K562 (cell line): ENCODE measurements around the gene ZNF474. TPM values are rescaled to one million over a fixed set of nuclear protein-coding genes. Genes with fewer than 3 reads are reported as not detected.
A peak's percentile ranks its signal among the peaks of the same experiment; 100 is the strongest.

ENCODE experiments used
- ASH1L ChIP-seq: fragments of 450-650 bp; IDR thresholded peaks from 2 replicates; pipeline ENCODE4 v1.6.1; 2018; ENCODE audit warnings: borderline replicate concordance, mild to moderate bottlenecking, low read depth; ENCODE audit not compliant: partially characterized antibody
- BCOR ChIP-seq: fragments of 450-650 bp; IDR thresholded peaks from 2 replicates; pipeline ENCODE4 v1.6.1; 2016
- CEBPB ChIP-seq: fragments of 450-650 bp; IDR thresholded peaks from 2 replicates; pipeline ENCODE4 v1.6.1; 2016; ENCODE audit warnings: missing genetic modification characterization, missing compliant biosample characterization
- FOXM1 ChIP-seq, 2 experiments: fragments of 450-650 bp in 1 of 2; sonication (generic) in 1 of 2; formaldehyde crosslinking in 1 of 2; IDR thresholded peaks; 2 replicates each; pipeline versions ENCODE4 v1.6.1 to v1.9.0; 2017 to 2022; ENCODE audit warnings: low read depth in 2 of 2, mild to moderate bottlenecking in 2 of 2, missing genetic modification reagents in 1 of 2, moderate library complexity in 1 of 2
- HDAC1 ChIP-seq, 2 experiments: fragments of 450-650 bp; IDR thresholded peaks; 2 replicates each; pipeline ENCODE4 v1.6.1; 2016 to 2017; ENCODE audit warnings: inconsistent platforms in 1 of 2, mild to moderate bottlenecking in 1 of 2, moderate library complexity in 1 of 2
- MTA2 ChIP-seq: fragments of 450-650 bp; IDR thresholded peaks from 2 replicates; pipeline ENCODE4 v1.6.1; 2016; ENCODE audit warnings: low read depth
- POLR2AphosphoS5 ChIP-seq: IDR thresholded peaks from 2 replicates; pipeline ENCODE4 v1.6.1; 2011; ENCODE audit warnings: mild to moderate bottlenecking, low read depth, low read length, moderate library complexity; ENCODE audit not compliant: control insufficient read depth, insufficient read depth
- SMAD4 ChIP-seq: fragments of 250-450 bp; sonication (Bioruptor Pico); conservative IDR thresholded peaks from 2 replicates; pipeline ENCODE4 v1.8.0; 2021; ENCODE audit warnings: inconsistent platforms, mild to moderate bottlenecking, moderate library complexity
- SMARCE1 ChIP-seq: fragments of 450-650 bp; IDR thresholded peaks from 2 replicates; pipeline ENCODE4 v1.7.1; 2016; ENCODE audit warnings: mild to moderate bottlenecking
- ZNF263 ChIP-seq: sonication (generic); formaldehyde crosslinking; IDR thresholded peaks from 2 replicates; pipeline ENCODE4 v1.8.0; 2022; ENCODE audit warnings: mild to moderate bottlenecking, missing genetic modification reagents, borderline replicate concordance
- ZNF589 ChIP-seq: fragments of 200-800 bp; sonication (Bioruptor generic); IDR thresholded peaks from 2 replicates; pipeline ENCODE4 v1.6.1; 2016; ENCODE audit warnings: low read depth, missing genetic modification characterization, missing compliant biosample characterization
- polyA plus RNA-seq, 8 experiments: library from polyadenylated mRNA; depleted of rRNA in 4 of 8; stranded (reverse) in 5 of 8; unstranded in 3 of 8; fragments of >200 nt; fragmentation: Nextera tagmentation in 2 of 8; fragmentation: Illumina TruSeq in 1 of 8; extraction: Ambion mirVana in 2 of 8; extraction: Trizol in 1 of 8; gene quantifications; 2 replicates each; pipeline versions ENCODE4 v1.2.1 to v1.2.3, GENCODE V29; 2011 to 2014; ENCODE audit warnings: inconsistent platforms in 1 of 8, missing spikeins in 1 of 8
- total RNA-seq, 7 experiments: library from RNA; depleted of rRNA in 6 of 7; stranded (reverse); fragments of >200 nt in 6 of 7; fragmentation: Illumina TruSeq in 2 of 7; extraction: Trizol in 2 of 7; gene quantifications; 2 replicates each; pipeline versions ENCODE4 v1.2.1 to v1.2.3, GENCODE V29; 2011 to 2021; ENCODE audit warnings: low replicate concordance in 1 of 7
- TF ChIP-seq, protein P1 (sequence below): fragments of 450-650 bp; IDR thresholded peaks from 2 replicates; pipeline ENCODE4 v1.7.1; 2018; ENCODE audit warnings: mild to moderate bottlenecking, low read depth; ENCODE audit not compliant: partially characterized antibody
- TF ChIP-seq, protein P2 (sequence below): sonication (generic); formaldehyde crosslinking; IDR thresholded peaks from 2 replicates; pipeline ENCODE4 v1.8.0; 2022; ENCODE audit warnings: missing genetic modification reagents, mild to moderate bottlenecking, borderline replicate concordance
- TF ChIP-seq, protein P3 (sequence below): IDR thresholded peaks from 2 replicates; pipeline ENCODE4 v1.6.1; 2016; ENCODE audit warnings: missing genetic modification characterization, missing compliant biosample characterization
- TF ChIP-seq, protein P4 (sequence below): sonication (generic); formaldehyde crosslinking; IDR thresholded peaks from 2 replicates; pipeline ENCODE4 v1.8.1; 2023; ENCODE audit warnings: mild to moderate bottlenecking, missing genetic modification reagents, moderate library complexity
- TF ChIP-seq, protein P5 (sequence below): fragments of 450-650 bp; formaldehyde crosslinking; IDR thresholded peaks from 2 replicates; pipeline ENCODE4 v1.4.0; 2020; ENCODE audit warnings: mild to moderate bottlenecking

ZNF474 gene
- total and polyA plus RNA-seq, 9 of the 15 experiments (the other 6 are each of a cell fraction or from before 2014, with no cell fraction given), result 0.16 to 0.62 (median 0.39) TPM

DNA sequence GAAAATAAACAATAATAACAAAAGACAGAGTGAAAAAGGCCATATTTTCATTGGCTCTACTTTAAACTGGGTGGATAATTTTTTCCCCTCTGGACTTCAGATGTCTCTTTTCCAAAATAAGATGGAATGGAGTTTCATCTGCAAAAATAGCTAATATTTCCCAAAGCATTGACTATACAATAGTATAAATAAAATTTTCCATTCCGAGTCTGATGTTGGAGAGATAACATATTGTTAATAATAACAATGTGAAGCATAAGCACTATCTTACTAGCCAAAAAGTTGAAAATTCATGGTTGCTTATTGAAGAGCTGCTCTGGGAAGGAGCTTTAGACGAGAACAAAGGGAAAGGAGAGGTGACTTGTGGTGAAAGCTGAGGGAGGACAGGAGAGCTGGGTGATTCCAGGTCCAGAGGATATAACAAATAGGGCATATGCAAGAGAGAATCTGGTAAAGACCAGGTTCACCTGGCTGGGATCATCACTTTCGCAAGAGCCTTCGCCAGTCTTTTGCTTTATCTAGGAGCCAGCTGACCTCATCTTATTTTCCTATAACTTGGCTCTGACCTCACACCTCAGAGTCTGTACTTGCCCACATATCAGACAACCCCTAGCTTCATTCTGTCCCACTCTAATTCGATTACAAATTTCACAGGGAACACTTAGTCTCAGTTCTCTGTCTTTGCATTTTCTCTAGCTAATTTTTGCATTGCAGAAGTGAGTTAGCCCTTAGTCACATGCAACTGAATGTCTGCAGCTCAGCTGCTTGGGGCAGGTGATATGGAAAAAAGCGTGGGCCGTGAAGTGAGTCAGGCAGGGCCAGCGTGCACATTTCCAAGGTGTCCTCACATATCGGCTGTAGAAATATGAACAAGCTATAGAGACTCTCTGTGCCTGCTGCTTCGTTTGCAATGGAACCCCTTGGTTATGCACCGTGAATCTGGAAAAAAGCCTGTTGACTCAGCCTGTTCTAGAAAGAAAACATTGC lies 7.6 kb upstream of the ZNF474 start (continued):
- TF ChIP-seq, protein P1, sequence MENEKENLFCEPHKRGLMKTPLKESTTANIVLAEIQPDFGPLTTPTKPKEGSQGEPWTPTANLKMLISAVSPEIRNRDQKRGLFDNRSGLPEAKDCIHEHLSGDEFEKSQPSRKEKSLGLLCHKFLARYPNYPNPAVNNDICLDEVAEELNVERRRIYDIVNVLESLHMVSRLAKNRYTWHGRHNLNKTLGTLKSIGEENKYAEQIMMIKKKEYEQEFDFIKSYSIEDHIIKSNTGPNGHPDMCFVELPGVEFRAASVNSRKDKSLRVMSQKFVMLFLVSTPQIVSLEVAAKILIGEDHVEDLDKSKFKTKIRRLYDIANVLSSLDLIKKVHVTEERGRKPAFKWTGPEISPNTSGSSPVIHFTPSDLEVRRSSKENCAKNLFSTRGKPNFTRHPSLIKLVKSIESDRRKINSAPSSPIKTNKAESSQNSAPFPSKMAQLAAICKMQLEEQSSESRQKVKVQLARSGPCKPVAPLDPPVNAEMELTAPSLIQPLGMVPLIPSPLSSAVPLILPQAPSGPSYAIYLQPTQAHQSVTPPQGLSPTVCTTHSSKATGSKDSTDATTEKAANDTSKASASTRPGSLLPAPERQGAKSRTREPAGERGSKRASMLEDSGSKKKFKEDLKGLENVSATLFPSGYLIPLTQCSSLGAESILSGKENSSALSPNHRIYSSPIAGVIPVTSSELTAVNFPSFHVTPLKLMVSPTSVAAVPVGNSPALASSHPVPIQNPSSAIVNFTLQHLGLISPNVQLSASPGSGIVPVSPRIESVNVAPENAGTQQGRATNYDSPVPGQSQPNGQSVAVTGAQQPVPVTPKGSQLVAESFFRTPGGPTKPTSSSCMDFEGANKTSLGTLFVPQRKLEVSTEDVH, result no peak
- TF ChIP-seq BCOR, result no peak
- TF ChIP-seq, protein P2, sequence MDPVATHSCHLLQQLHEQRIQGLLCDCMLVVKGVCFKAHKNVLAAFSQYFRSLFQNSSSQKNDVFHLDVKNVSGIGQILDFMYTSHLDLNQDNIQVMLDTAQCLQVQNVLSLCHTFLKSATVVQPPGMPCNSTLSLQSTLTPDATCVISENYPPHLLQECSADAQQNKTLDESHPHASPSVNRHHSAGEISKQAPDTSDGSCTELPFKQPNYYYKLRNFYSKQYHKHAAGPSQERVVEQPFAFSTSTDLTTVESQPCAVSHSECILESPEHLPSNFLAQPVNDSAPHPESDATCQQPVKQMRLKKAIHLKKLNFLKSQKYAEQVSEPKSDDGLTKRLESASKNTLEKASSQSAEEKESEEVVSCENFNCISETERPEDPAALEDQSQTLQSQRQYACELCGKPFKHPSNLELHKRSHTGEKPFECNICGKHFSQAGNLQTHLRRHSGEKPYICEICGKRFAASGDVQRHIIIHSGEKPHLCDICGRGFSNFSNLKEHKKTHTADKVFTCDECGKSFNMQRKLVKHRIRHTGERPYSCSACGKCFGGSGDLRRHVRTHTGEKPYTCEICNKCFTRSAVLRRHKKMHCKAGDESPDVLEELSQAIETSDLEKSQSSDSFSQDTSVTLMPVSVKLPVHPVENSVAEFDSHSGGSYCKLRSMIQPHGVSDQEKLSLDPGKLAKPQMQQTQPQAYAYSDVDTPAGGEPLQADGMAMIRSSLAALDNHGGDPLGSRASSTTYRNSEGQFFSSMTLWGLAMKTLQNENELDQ, result no peak
- peak; percentile 58; the same call in 1 of the 2 replicates for TF ChIP-seq POLR2AphosphoS5
- TF ChIP-seq, protein P3, sequence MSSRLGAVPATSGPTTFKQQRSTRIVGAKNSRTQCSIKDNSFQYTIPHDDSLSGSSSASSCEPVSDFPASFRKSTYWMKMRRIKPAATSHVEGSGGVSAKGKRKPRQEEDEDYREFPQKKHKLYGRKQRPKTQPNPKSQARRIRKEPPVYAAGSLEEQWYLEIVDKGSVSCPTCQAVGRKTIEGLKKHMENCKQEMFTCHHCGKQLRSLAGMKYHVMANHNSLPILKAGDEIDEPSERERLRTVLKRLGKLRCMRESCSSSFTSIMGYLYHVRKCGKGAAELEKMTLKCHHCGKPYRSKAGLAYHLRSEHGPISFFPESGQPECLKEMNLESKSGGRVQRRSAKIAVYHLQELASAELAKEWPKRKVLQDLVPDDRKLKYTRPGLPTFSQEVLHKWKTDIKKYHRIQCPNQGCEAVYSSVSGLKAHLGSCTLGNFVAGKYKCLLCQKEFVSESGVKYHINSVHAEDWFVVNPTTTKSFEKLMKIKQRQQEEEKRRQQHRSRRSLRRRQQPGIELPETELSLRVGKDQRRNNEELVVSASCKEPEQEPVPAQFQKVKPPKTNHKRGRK, result no peak
- TF ChIP-seq HDAC1 (IDR thresholded peaks at IDR 0.05), result 0 out of 4 replicates have a peak, but pooled peaks of 1 of the 2 experiments have one; percentile 25
- peak; percentile 61; the same call in 1 of the 2 replicates for TF ChIP-seq SMARCE1
- no peak for TF ChIP-seq ZNF589 (CRISPR knock-in tag)
- no peak for TF ChIP-seq ZNF263
- TF ChIP-seq, protein P4, sequence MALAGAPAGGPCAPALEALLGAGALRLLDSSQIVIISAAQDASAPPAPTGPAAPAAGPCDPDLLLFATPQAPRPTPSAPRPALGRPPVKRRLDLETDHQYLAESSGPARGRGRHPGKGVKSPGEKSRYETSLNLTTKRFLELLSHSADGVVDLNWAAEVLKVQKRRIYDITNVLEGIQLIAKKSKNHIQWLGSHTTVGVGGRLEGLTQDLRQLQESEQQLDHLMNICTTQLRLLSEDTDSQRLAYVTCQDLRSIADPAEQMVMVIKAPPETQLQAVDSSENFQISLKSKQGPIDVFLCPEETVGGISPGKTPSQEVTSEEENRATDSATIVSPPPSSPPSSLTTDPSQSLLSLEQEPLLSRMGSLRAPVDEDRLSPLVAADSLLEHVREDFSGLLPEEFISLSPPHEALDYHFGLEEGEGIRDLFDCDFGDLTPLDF, result no peak
- no peak for TF ChIP-seq MTA2
- TF ChIP-seq CEBPB (tag), result peak; percentile 74
- 0 out of 2 replicates have a peak, but pooled peaks have one; percentile 17 for TF ChIP-seq FOXM1 (IDR thresholded peaks at IDR 0.05; ENCODE audit: low read depth)
- no peak for TF ChIP-seq FOXM1 (CRISPR knock-in tag; IDR thresholded peaks at IDR 0.05; ENCODE audit: low read depth)
- TF ChIP-seq, protein P5, sequence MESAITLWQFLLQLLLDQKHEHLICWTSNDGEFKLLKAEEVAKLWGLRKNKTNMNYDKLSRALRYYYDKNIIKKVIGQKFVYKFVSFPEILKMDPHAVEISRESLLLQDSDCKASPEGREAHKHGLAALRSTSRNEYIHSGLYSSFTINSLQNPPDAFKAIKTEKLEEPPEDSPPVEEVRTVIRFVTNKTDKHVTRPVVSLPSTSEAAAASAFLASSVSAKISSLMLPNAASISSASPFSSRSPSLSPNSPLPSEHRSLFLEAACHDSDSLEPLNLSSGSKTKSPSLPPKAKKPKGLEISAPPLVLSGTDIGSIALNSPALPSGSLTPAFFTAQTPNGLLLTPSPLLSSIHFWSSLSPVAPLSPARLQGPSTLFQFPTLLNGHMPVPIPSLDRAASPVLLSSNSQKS (CRISPR knock-in tag), result no peak
- TF ChIP-seq ASH1L, result no peak
- TF ChIP-seq SMAD4 (CRISPR knock-in tag), result peak; percentile 56; the same call in 1 of the 2 replicates
